SK-N-DZ (cell line): ENCODE measurements around the gene SLC24A1. TPM values are rescaled to one million over a fixed set of nuclear protein-coding genes. Genes with fewer than 3 reads are reported as not detected.
"Not testable (repeated sequence)": the region's sequence is repeated elsewhere in the genome, so short reads cannot be mapped to it uniquely, and the experiment has no call there.

Source experiments
- DNase-seq: peaks from one replicate; pipeline ENCODE4 v3.0.0-alpha.2; 2015; ENCODE audit warnings: low spot score
- polyA plus RNA-seq, 2 experiments: library from polyadenylated mRNA; depleted of rRNA; stranded (reverse); fragments of >200 nt; gene quantifications; 2 replicates each; pipeline ENCODE4 v1.2.3, GENCODE V29; 2014

SLC24A1 gene
- polyA plus RNA-seq (2014; cell fraction: cytosol; rRNA removed) = 5.7 and 8.7 TPM in 2 replicates
- 3.2 and 4.4 TPM in 2 replicates for polyA plus RNA-seq (2014; cell fraction: nucleus; rRNA removed)

DNA sequence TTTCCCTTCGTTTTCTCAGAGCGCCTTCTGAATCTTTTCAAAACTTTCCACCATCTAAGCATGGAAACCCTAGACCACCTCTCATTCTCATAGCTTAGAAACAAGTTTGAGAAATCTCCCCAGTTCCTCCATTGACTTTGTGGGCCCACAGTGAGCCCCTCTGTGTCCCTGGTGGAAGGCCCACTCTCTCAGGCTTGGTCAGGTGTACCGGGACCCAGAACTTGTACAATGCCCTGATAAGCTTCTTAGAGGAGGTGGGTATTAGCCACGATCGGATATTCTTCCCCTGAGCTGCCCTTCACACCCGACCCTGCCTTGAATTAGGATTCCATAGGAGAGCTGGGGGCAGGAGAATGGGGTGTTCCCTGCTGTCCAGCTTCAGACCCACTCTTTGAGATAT is at the start of gene SLC24A1:
TSS of gene SLC24A1 (plus strand) at position 301 of the 400 bp plus-strand sequence. CDS start 2,143 bp downstream, outside the sequence.
- DNase-seq = no peak

DNA sequence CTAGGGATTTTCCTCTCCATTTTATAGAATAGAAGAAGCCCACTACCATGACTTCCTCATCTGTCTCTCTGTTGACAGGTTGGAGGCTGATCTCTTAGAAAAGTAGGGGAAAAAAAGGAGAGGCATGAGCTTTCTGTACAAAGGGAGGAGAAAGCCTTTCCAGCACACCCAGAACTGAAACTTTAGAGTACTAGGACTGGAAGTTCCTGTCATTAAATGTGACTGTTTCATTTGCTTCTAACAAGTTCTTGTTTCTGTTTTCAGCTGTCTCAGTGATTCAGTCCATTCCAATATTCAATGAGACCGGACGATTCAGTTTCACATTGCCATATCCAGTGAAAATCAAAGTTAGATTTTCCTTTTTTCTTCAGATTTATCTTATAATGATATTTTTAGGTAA is 49.8 kb upstream of the SLC24A1 start:
- no peak for DNase-seq

DNA sequence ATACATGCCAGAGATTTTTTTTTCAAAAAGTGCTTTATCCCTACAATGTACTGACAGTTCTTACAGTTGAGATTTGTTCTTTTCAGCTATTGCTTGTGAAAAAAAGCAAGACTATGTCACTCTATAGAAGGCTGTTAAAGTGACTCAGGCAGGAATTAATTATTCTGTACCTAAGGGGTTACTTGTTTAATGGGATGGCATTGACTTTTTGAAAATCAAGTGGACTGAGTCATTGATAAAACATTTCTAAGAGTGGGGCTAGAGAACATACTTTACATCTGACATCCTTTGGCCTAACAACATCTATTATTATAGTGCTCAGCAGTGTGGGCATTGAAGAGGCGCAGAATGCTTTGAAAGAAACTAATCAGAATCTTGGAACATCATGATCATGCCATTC is 45.1 kb upstream of the SLC24A1 start:
- DNase-seq = no peak

DNA sequence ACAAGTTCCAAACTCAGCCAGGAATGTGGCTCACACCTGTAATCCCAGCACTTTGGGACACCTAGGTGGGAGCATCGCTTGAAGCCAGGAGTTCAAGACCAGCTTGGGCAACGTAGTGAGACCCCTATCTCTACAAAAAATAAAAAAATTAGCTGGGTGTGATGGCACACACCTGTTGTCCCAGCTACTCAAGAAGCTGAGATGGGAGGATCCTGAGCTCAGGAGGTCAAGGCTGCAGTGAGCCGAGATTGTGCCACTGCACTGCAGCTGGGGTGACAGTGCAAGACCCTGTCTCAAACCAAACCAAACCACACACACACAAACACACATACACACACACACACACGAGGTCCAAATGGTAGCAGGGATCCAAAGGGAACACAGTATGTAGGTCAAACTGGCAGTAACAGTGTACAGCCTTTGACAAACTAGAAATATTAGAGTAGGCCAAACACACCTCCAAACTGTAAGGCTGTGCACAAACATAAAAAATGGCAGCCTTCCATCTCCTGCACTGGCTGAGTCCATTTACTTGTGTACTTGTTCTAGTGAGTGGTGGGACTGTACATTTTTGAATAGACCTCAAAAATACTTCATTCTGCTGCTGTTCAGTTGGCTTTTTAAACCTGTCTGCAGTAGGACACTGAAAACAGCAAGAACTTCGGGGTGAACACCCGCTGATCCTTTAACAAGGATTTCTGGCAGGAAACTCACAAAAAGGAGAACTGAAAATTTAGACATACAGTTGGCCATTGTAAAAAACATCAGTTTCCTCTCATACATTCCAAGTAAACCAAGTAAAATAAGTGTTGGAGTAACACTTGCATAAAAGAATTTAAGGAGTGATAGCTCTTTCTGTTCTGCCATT is 44.4 kb upstream of the SLC24A1 start:
- no peak for DNase-seq

DNA sequence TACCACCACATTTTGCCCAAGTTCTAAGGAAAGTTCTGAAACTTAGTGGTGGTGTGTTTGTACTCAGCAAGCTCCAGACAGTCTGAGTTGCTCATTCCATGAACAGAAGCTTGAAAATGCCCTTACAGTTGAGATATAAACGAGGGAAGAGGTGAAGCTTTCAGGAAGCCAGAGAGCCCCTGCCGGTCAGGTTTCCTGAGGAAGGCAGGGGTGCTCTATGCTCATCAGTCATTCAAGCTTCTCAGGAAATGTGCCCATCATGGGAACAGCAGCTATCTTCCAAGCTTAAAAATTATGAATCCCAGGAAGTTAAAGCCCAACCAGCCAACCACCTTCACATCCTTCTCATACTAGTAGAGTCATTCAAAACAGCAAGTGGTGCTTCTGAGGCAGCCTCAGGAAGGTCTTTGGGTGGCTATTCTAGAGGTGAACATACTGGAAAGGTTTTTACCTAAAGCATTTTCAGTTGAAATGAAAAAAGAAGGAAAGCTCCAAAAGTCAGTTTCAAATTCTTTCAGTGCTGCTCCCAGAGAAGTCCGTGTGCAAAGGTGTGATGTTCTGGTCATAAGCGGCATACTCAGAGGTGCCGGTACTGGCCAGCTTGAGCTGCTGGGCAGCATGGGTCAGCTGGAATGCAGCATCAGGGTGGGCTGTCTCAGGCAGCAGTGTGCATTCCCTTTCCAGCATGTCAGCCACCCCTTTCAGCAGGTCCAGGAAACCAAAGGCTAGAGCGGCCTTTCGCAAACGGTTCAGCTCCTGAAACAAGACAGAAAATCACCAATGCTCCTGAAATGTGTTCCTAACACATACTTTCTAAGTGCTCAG is 42.6 kb upstream of the SLC24A1 start:
- DNase-seq = no peak

DNA sequence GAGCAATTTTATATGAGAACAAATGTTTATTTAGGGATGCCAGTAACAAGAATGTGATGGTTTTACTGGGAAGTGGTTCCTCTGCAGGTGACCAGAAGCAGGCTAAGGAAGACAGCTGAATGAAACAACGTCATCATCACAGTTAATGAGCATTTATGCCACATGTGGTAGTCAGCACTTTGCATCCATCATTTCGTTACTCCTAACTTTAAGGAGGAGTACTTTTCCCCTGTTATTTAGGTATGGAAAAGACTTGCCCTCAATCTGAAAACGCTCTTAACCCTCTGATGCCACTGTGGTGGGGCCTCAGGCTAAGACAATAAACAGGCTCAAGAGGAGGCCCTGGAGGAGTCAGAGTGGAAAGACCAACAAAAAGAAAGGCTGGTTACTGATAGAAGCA is 42.0 kb upstream of the SLC24A1 start:
- no peak for DNase-seq

DNA sequence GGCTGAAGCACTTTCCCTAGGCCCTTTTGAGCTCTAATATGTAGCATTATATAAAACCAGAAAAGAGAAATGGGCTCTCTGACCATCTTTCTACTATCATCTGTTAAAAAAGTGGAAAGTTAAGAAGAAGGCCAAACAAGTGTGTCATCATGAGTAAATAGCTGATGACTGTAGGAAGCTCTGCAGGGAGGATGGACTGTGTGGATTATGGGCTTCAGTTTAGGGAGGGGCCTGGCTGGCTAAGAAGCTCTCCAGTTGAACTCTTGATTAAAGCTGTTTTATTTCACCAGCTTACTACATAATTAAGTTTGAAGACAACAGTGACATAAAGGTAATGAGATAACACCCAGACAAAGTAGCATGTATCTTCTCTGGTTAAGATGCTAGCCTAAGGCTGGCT is 41.5 kb upstream of the SLC24A1 start:
- DNase-seq = peak; percentile 80

DNA sequence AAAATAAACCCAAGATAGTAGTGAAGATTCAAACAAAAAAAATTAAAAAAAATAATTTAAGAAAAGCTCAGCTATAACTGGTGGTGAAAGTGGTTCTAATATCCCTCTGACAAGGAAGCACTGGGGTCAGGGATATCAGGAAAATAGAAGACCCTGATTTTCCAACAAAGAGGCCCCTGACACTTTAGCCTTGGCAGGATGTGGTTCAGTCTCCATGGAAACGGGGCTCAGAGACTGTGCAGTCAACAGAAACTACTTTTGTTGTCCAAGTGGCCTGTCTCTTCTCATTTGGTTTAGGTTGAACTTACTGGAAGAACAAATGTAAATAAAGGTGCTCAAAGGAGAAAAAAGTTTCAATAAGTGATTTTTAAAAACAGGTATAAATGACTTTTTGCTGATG is 38.0 kb upstream of the SLC24A1 start:
- DNase-seq = no peak

DNA sequence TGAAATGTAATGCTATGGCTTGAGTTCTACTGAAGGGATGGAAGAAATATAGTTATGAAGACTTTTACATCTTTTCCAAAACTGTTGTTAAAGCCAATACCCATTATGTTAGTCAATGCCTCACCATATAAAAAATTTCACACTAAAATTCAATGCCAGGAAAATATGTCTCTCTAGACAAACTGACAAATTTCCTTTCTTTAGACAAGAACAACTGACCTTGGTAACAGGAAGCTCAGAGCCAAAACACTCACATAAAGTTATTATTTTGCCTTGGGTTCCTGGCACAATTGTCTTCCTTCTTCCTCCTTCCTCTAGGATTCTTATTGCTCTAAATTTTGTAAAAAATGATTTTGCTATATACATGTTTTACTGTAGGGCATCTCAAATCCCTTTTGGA is 37.5 kb upstream of the SLC24A1 start:
- no peak for DNase-seq

DNA sequence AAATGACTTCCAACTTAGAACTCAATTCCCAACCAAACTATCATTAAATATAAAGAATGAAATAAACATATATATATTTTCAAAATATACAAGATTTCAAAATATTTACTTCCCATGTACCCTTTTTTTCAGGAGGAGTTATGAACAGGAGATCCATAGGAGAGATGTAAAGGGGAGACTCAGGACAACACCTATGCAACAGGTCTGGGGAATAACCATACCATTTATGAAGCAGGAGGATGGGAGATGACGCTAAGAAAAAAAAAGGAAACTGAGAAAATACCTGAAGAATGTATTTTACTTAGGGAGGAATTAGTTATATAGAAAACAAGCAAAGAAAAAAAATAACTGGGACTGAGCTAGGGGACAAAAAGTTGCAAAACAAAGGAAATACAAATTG is 34.6 kb upstream of the SLC24A1 start:
- no peak for DNase-seq

DNA sequence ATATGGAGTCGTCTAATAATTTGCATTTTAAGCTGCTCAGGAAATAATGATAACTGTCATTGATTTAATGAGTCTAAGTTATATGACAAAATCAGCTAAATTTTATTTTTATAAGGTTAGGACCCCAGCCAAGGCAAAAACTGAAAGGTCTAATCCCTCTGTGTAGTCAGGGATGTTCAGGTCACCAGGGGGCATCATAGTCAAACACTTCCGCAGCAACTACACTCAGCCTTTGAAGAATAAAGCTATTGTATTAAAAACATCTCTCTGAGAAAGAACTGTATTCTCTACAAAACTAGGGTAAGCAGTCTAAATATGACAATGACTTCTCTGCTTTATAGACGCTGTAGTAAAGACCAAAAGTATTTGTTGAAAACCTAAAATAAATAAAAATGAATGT is 25.8 kb upstream of the SLC24A1 start:
- no peak for DNase-seq

DNA sequence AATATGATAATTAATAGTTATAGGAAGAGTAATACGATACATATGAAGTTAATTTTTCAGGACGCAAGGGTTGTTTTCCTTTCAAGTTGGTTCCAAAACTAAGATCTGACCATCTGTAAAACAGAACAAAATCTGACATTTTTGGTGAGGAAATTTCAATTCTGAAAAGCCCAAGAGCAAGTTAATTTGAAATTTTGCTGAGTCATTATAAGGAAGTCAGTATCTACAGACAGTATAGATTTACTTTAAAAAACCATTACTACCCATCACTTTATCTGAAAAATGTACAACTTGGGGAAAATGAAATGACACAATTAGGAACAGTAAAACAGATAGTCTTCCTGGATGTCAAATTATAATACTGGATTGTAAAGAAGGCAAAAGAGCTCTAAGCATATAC is 23.3 kb upstream of the SLC24A1 start:
- no peak for DNase-seq

DNA sequence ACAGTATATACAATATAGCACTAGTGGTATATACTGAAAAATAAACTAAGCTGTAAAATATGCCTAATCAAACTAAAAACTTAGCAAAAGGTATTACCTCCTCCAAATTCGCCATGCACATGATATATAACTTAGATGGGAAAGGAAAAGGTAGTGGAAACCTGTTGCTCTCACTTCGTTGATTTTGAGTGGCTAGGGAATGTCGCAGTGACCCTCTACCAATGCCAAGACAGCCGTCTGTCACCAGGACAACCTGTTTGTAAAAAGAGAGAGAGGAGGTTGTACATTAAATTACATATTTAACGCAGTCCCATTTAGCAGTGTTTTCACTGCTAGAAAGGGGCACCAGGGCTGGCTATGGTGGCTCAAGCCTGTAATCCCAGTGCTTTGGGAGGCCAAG is 22.1 kb upstream of the SLC24A1 start:
- DNase-seq = no peak

DNA sequence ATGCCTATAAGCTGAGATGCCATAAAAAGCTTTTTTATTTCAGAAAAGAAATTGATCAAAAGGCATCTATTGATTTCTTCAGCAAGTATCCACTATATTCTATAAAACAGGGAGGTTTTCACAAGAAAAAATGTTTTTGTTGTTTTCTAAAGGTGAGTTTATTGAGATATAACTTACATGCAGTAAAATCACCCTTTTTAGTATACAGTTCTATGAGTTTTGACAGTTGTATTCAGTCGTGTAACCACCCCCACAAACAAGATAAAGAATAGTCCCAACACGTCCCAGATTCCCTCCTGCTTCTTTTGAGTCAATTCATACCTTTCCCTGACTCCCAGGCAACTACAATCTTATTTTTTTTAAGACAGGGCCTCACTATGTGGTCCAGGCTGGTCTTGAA is 18.6 kb upstream of the SLC24A1 start:
- no peak for DNase-seq

DNA sequence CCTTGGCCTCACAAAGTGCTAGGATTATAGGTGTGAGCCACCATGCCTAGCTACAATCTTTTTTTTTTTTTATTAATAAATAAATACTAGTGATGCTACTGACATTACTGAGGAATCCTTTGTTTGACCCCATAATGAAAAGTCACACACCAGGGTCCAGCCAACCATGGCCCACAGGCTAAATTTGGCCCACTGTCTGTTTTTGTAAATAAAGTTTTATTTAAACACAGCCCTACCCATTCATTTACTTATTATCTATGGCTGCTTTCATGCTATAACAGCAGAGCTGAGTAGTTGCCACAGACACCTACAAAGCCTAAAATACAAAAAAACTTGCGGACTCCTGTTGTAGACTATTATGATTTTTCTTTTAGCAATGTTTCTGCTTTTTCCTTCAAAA is 18.2 kb upstream of the SLC24A1 start:
- DNase-seq = no peak

DNA sequence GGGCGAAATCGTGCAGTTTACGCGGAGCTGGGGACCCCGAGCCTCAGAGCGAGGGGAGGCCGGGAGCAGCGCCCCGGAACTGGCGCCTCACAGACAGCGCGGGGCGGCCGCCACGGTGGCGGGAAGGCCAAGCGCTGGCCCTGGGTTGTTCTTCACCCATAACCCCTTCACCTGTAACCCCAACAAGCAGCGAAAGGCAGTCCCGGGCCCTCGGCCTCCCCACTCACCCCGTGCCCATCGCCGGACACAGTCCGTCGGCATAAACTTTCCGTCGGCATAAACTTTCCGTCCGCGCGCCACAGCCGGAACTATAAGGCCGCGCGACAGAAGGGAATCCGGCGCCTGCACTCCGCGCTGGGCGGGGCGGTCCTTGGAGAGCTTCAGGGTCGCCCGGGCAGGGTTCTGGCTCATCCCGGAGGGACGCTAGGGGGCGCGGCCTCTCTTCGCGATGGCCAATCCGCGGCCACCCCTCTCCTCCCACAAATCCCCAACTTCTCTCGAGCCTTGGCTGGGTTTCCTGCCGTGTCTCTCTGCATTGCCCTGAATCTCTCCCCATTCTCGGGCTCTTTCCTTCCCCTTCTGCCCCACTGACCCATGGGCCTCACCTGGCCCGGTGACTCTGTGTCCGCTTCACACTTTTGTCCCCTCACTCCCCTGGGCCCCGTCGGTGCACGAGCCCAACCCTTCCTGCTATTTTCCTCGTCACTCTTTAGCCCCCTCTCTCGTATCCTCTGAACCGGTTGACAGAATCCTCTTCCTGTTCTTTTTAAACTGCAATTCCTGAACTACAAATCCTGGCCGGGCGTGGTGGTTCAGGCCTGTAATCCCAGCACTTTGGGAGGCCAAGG is 10.6 kb upstream of the SLC24A1 start, which contains the start of gene INTS14:
TSS of gene INTS14 (minus strand) at position 261 of the 848 bp plus-strand sequence. CDS start 3,751 bp downstream, outside the sequence.
- DNase-seq = peak; percentile 95

DNA sequence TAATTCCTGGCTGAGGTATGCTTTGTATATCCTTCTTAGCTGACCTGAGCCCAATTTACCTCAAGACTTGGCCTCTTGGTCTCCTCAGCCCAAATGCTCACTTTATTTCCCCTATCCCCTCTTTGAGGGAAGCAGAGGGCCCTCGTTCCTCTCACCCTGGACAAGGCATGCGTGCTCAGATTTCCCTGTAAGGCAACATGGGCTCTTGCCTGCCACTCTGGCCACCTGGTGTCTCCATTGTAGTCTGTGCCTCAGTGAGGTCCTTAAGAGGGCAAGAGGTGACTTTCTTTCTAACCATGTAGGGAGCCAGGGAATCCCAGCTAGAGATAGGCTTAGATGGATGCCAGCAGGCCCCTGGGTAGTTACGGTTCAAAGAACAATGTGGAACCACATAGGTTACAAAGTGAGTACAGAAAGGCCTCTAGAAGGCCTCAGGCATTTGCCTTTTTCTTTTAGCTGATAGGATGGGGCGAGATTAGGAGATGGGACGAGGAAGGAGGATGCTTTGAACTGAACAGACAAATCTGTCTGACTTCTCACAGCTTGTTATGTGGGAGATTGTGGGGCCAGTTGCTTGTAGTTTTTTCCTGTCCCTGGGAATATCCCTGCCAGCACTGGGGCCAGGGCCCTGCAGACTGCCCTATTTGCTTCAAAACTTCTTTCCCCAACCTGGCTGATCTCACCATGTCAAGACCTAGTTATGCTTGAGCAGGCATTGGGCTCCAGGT is 9.7 kb upstream of the SLC24A1 start:
- peak; percentile 39 for DNase-seq

DNA sequence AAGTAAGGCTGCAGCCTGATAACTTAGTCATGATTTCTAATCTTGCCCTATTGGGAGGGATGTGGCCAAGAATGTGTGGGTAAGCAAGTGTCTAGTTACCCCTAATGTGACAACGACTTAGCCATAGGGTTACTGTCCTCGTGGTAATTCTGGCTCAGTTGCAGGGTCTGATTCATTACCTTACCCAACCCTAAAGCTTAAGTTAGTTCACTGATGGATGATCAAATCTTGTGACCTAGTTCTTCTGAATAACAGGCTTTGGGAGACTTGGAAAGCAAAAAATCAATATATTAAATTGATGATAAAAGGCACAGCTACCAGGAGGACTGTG is 9.2 kb upstream of the SLC24A1 start:
- no peak for DNase-seq

DNA sequence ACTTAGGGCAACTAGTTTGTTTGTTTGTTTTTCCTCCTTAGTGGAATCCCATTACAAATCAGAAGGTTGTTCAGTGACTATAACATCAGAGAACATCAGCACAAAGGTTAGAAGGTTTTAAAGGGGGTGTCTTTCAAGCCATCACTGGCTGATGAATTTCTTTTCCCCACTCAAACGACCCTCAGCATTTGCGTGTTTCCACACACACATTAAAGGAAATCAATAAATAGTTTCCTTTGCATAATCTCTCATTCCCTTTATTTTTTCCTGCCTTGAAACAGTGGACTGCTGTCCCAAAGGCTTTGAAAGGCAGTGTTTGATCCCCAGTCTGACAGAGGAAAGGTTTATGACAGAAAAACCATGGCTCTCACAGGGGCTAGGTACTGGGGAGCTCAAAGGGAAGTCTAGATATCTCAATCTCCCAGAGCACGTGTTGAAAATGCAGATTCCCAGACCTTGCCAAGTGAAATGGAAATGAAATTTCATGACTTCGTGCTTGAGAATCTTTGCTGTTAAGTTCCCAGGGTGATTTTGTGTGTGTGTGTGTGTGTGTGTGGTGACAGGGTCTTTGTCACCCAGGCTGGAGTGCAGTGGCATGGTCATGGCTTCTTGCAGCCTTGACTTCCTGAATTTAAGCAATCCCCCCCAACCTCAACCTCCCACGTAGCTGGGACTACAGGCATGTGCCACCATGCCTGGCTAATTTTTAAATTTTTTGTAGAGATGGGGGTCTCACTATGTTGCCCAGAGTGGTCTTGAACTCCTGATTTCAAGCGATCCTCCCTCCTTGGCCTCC is 8.6 kb upstream of the SLC24A1 start:
- DNase-seq = no peak

DNA sequence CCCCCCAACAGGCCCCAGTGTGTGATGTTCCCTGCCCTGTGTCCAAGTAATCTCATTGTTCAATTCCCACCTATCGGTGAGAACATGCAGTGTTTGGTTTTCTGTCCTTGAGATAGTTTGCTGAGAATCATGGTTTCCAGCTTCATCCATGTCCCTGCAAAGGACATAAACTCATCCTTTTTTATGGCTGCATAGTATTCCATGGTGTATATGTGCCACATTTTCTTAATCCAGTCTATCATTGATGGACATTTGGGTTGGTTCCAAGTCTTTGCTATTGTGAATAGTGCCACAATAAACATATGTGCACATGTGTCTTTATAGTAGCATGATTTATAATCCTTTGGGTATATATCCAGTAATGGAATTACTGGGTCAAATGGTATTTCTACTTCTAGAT is 5.9 kb upstream of the SLC24A1 start:
- not testable (repeated sequence) for DNase-seq
